Keratinocyte (primary cell): ENCODE data around the gene KCNT2. TPM values are rescaled to one million over a fixed set of nuclear protein-coding genes. Genes with fewer than 3 reads are reported as not detected.

Source experiments
- DNase-seq: peaks from one replicate; pipeline ENCODE4 v3.0.0-alpha.2; 2011; ENCODE audit warnings: low read depth, missing footprints, low spot score
- FAIRE-seq: peaks from 2 replicates; lab custom pipeline; 2011; peaks lifted over from hg19 to GRCh38; lab: Jason Lieb, UNC
- H2AFZ ChIP-seq: 2 replicates; pipeline ENCODE4 v1.6.0; 2012; ENCODE audit warnings: low read length, control low read depth, inconsistent platforms; ENCODE audit not compliant: control insufficient read depth
- H3K27ac ChIP-seq: 2 replicates; pipeline ENCODE4 v1.5.1; 2011; ENCODE audit warnings: low read length; ENCODE audit not compliant: control insufficient read depth, insufficient read depth
- H3K27me3 ChIP-seq: 3 replicates; pipeline ENCODE4 v1.6.0; 2011; ENCODE audit warnings: low read length; ENCODE audit not compliant: control insufficient read depth, insufficient read depth; ENCODE audit errors: extremely low read depth
- H3K36me3 ChIP-seq, 2 experiments: 2 replicates in 1 of 2; 3 replicates in 1 of 2; pipeline ENCODE4 v1.5.1; 2011; ENCODE audit warnings: low read length in 2 of 2, mild to moderate bottlenecking in 1 of 2; ENCODE audit not compliant: control insufficient read depth in 2 of 2, insufficient read depth in 2 of 2; ENCODE audit errors: extremely low read depth in 1 of 2
- H3K4me1 ChIP-seq: 3 replicates; pipeline ENCODE4 v1.5.1; 2011; ENCODE audit warnings: low read length; ENCODE audit not compliant: control insufficient read depth, insufficient read depth; ENCODE audit errors: extremely low read depth
- H3K4me2 ChIP-seq: 3 replicates; pipeline ENCODE4 v1.6.0; 2011; ENCODE audit warnings: low read depth, low read length; ENCODE audit not compliant: control insufficient read depth, insufficient read depth; ENCODE audit errors: extremely low read depth
- H3K4me3 ChIP-seq, 3 experiments: fragments of 200-600 bp in 1 of 3; sonication (generic) in 1 of 3; 2 replicates in 2 of 3; 3 replicates in 1 of 3; pipeline ENCODE4 v1.5.1; 2011 to 2016; ENCODE audit warnings: low read length in 3 of 3, mild to moderate bottlenecking in 3 of 3, control low read depth in 2 of 3, inconsistent platforms in 1 of 3, low read depth in 1 of 3, mixed read lengths in 1 of 3, mixed run types in 1 of 3, moderate library complexity in 1 of 3; ENCODE audit not compliant: control insufficient read depth in 2 of 3, insufficient read depth in 2 of 3; ENCODE audit errors: extremely low read depth in 1 of 3
- H3K79me2 ChIP-seq: 2 replicates; pipeline ENCODE4 v1.6.0; 2012; ENCODE audit warnings: low read length; ENCODE audit not compliant: control insufficient read depth, insufficient read depth
- H3K9ac ChIP-seq: 3 replicates; pipeline ENCODE4 v1.6.0; 2011; ENCODE audit warnings: low read length; ENCODE audit not compliant: control insufficient read depth, insufficient read depth; ENCODE audit errors: extremely low read depth
- H3K9me1 ChIP-seq: 3 replicates; pipeline ENCODE4 v1.6.0; 2011; ENCODE audit warnings: low read length; ENCODE audit not compliant: control insufficient read depth, insufficient read depth; ENCODE audit errors: extremely low read depth
- H3K9me3 ChIP-seq: 2 replicates; pipeline ENCODE4 v1.5.1; 2012; ENCODE audit warnings: low read depth, low read length; ENCODE audit not compliant: control insufficient read depth
- H4K20me1 ChIP-seq: 3 replicates; pipeline ENCODE4 v1.6.0; 2011; ENCODE audit warnings: low read length; ENCODE audit not compliant: control insufficient read depth, insufficient read depth; ENCODE audit errors: extremely low read depth
- CTCF ChIP-seq, 3 experiments: IDR thresholded peaks in 1 of 3; conservative IDR thresholded peaks in 1 of 3; optimal IDR thresholded peaks in 1 of 3; 2 replicates in 2 of 3; 3 replicates in 1 of 3; pipeline versions ENCODE3 to v1.5.1; 2011; ENCODE audit warnings: low read length in 3 of 3, mild to moderate bottlenecking in 3 of 3, moderate library complexity in 2 of 3, control low read depth in 1 of 3, inconsistent platforms in 1 of 3; ENCODE audit not compliant: insufficient read depth in 2 of 3; ENCODE audit errors: extremely low read depth in 1 of 3
- EZH2 ChIP-seq: IDR thresholded peaks from one replicate; pipeline ENCODE4 v1.6.1; 2012; ENCODE audit warnings: inconsistent platforms, mild to moderate bottlenecking, low read length, moderate library complexity
- dilution Hi-C: fragments of 300-500 bp; cut with MboI; formaldehyde crosslinking; loops from one replicate; pipeline ENCODE4 v1.7.0; 2020; ENCODE audit warnings: low sequenced_read_pairs; ENCODE audit not compliant: extremely low pct_ligation_motif_present
- polyA plus RNA-seq, 5 experiments: library from polyadenylated mRNA; depleted of rRNA in 3 of 5; stranded (reverse) in 3 of 5; stranded (forward) in 1 of 5; unstranded in 1 of 5; fragments of >200 nt; gene quantifications; 1 replicate in 1 of 5; 2 replicates in 3 of 5; 3 replicates in 1 of 5; pipeline versions ENCODE4 v1.2.1 to v1.2.3, GENCODE V29; 2011 to 2012; ENCODE audit warnings: missing spikeins in 2 of 5, low read depth in 1 of 5, low replicate concordance in 1 of 5

KCNT2 gene
- polyA plus RNA-seq, 1 donor (not counting 4 experiments of a cell fraction or from before 2014, with no cell fraction given) = not detected

GRCh38 chr1:196459383-196459782 is 148.9 kb downstream of the KCNT2 start:
- DNase-seq (no peak), FAIRE-seq (no peak)
- Histone ChIP-seq H3K9ac (no peak overlapping the region), H3K9me3 (no peaks in the 10 kb centered on the region), H4K20me1 (no peaks in the 10 kb centered on the region), H3K27ac (no peak overlapping the region), H3K36me3 (no peaks in the 10 kb centered on the region), H3K4me3 (no peak overlapping the region), H3K27me3 (no peaks in the 10 kb centered on the region), H3K4me1 (no peaks in the 10 kb centered on the region), H3K79me2 (no peaks in the 10 kb centered on the region), H2AFZ (no peak overlapping the region), H3K4me2 (no peak overlapping the region), H3K9me1 (no peaks in the 10 kb centered on the region)
- dilution Hi-C loops = no loop called here
- TF ChIP-seq EZH2 (no peak), CTCF (optimal IDR thresholded peaks at IDR 0.05 in 1 of 3, IDR thresholded peaks at IDR 0.05 in 1 of 3, conservative IDR thresholded peaks at IDR 0.05 in 1 of 3; ENCODE audit: extremely low read depth in 1 of 3, insufficient read depth in 2 of 3, low read length in 3 of 3) (no peak)

- H4K20me1 ChIP-seq = no peaks in the 10 kb centered on the region
- no peaks in the 10 kb centered on the region for H3K9me3 ChIP-seq
- no peaks in the 10 kb centered on the region for H3K79me2 ChIP-seq
- H3K27me3 ChIP-seq = no peaks in the 10 kb centered on the region
- no peak overlapping the region for H3K9ac ChIP-seq
- TF ChIP-seq CTCF (optimal IDR thresholded peaks at IDR 0.05 in 1 of 3, IDR thresholded peaks at IDR 0.05 in 1 of 3, conservative IDR thresholded peaks at IDR 0.05 in 1 of 3; ENCODE audit: extremely low read depth in 1 of 3, insufficient read depth in 2 of 3, low read length in 3 of 3) (no peak), EZH2 (no peak)
- no peak overlapping the region for H3K4me3 ChIP-seq
- H3K36me3 ChIP-seq = no peaks in the 10 kb centered on the region
- dilution Hi-C loops = no loop called here
- no peak for FAIRE-seq
- H3K4me2 ChIP-seq = no peak overlapping the region
- H3K4me1 ChIP-seq = no peaks in the 10 kb centered on the region
- no peak overlapping the region for H2AFZ ChIP-seq
- H3K27ac ChIP-seq = no peak overlapping the region
- H3K9me1 ChIP-seq = no peaks in the 10 kb centered on the region
- no peak for DNase-seq
Observed at GRCh38 chr1:196454792-196455191, 153.4 kb downstream of the KCNT2 start.
